ENCODE measurements around the gene SPRR3. TPM values are rescaled to one million over a fixed set of nuclear protein-coding genes. Genes with fewer than 3 reads are reported as not detected.

Gene SPRR3
- total RNA-seq, 2 donors from 2014 or later: not detected

GRCh38 chr1:152967201-152967600 lies 34.3 kb upstream of the SPRR3 start:
- no peaks in the 10 kb centered on the region for H3K4me1 ChIP-seq
- H3K27ac ChIP-seq: no peak overlapping the region
- DNase-seq (ENCODE audit: low spot score): no peak
- TF ChIP-seq, protein P1, sequence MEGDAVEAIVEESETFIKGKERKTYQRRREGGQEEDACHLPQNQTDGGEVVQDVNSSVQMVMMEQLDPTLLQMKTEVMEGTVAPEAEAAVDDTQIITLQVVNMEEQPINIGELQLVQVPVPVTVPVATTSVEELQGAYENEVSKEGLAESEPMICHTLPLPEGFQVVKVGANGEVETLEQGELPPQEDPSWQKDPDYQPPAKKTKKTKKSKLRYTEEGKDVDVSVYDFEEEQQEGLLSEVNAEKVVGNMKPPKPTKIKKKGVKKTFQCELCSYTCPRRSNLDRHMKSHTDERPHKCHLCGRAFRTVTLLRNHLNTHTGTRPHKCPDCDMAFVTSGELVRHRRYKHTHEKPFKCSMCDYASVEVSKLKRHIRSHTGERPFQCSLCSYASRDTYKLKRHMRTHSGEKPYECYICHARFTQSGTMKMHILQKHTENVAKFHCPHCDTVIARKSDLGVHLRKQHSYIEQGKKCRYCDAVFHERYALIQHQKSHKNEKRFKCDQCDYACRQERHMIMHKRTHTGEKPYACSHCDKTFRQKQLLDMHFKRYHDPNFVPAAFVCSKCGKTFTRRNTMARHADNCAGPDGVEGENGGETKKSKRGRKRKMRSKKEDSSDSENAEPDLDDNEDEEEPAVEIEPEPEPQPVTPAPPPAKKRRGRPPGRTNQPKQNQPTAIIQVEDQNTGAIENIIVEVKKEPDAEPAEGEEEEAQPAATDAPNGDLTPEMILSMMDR (IDR thresholded peaks at IDR 0.05): no peak
- H3K36me3 ChIP-seq: no peaks in the 10 kb centered on the region
- no peaks in the 10 kb centered on the region for H3K9me3 ChIP-seq
- no peaks in the 10 kb centered on the region for H3K27me3 ChIP-seq
- H3K4me3 ChIP-seq: no peak overlapping the region

- TF ChIP-seq, protein P1 (IDR thresholded peaks at IDR 0.05): no peak
- no peak for DNase-seq (ENCODE audit: low spot score)
- no peak overlapping the region for H3K27ac ChIP-seq
- H3K4me1 ChIP-seq: no peaks in the 10 kb centered on the region
- no peaks in the 10 kb centered on the region for H3K36me3 ChIP-seq
- H3K9me3 ChIP-seq: no peaks in the 10 kb centered on the region
- H3K27me3 ChIP-seq: no peaks in the 10 kb centered on the region
- no peak overlapping the region for H3K4me3 ChIP-seq
Observed at GRCh38 chr1:152968248-152968647, 33.3 kb upstream of the SPRR3 start.

DNA sequence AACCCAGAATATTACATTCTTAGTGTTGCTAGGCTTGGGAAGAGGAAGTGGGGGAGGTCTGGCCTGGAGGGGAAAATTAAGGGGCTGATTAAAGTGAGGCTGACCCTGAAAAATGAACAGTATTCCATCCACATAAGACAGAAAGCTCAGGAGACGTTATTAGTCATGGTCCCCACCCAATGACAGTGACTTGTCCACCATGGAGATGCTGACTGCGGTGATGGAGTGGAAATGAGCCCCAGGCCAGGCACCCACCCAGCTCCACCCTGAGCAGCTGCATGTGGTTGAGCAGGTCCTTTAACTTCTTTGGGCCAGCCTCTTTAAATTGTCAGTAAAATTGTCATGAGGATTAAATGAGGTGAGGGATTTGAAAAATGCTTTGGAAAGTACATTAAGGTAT lies 32.5 kb upstream of the SPRR3 start:
- no peak overlapping the region for H3K27ac ChIP-seq
- TF ChIP-seq, protein P1 (IDR thresholded peaks at IDR 0.05): no peak
- H3K4me3 ChIP-seq: no peak overlapping the region
- DNase-seq (ENCODE audit: low spot score): no peak
- no peaks in the 10 kb centered on the region for H3K27me3 ChIP-seq
- H3K36me3 ChIP-seq: no peaks in the 10 kb centered on the region
- no peaks in the 10 kb centered on the region for H3K9me3 ChIP-seq
- no peaks in the 10 kb centered on the region for H3K4me1 ChIP-seq

DNA sequence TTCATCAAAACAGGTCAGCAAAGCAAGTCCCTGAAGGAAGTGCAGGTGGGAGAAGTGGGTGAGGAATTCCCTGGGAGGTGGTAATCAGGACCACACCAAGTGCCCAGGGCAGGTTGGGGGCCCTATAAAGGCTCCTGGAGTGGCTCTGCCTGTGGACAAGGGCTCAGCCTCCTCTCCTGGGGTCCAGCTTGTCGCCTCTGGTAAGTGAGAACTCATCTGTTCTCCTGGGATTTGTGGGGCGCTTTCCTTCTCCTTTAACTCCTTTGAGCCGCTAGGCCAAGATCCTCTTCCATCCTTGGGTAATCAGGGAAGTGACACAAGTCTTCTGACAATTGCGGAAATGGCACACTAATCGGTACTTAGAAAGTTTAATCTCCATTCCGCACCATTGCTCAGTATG lies 31.1 kb upstream of the SPRR3 start, which contains the start of gene SPRR4:
Gene SPRR4, plus strand, starts transcription at position 154 of the 400 bp plus-strand sequence. CDS start 1,243 bp downstream, outside the sequence.
- DNase-seq (ENCODE audit: low spot score): no peak
- no peaks in the 10 kb centered on the region for H3K36me3 ChIP-seq
- no peak within 1 kb of the TSS for H3K4me3 ChIP-seq
- no peaks in the 10 kb centered on the region for H3K27me3 ChIP-seq
- no peak within 1 kb of the TSS for H3K27ac ChIP-seq
- H3K4me1 ChIP-seq: no peaks in the 10 kb centered on the region
- TF ChIP-seq, protein P1 (IDR thresholded peaks at IDR 0.05): no peak
- no peaks in the 10 kb centered on the region for H3K9me3 ChIP-seq

DNA sequence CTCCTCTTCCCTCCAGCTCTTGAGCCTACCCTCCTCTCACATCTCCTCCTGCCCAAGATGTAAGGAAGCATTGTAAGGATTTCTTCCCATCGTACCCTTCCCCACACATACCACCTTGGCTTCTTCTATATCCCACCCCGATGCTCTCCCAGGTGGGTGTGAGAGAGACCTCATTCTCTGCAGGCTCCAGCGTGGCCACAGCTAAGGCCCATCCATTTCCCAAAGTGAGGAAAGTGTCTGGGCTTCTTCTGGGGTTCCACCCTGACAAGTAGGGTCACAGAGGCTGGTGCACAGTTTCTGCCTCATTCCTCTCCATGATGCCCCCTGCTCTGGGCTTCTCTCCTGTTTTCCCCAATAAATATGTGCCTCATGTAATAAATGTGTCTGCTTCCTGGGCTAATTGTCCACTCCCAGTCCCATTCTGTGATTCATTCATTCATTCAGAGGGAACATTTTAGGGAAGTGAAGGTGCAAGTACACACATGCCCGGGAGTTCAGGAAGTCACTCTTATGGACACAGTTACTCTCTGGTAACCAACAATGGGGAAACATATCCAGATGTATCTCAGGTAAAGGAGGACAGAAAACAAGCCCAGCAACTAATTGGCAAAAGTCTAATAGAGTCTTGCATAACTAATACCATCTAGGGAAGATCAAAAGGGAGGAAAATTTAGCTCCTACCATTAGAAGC lies 29.2 kb upstream of the SPRR3 start:
- H3K4me1 ChIP-seq: no peaks in the 10 kb centered on the region
- H3K36me3 ChIP-seq: no peaks in the 10 kb centered on the region
- H3K27me3 ChIP-seq: no peaks in the 10 kb centered on the region
- no peak overlapping the region for H3K27ac ChIP-seq
- no peak overlapping the region for H3K4me3 ChIP-seq
- no peak for DNase-seq (ENCODE audit: low spot score)
- TF ChIP-seq, protein P1 (IDR thresholded peaks at IDR 0.05): no peak
- H3K9me3 ChIP-seq: no peaks in the 10 kb centered on the region

GRCh38 chr1:152976688-152977087 lies 24.9 kb upstream of the SPRR3 start:
- H3K9me3 ChIP-seq: no peaks in the 10 kb centered on the region
- no peaks in the 10 kb centered on the region for H3K4me1 ChIP-seq
- TF ChIP-seq, protein P1 (IDR thresholded peaks at IDR 0.05): no peak
- H3K27ac ChIP-seq: no peak overlapping the region
- H3K4me3 ChIP-seq: no peak overlapping the region
- no peaks in the 10 kb centered on the region for H3K27me3 ChIP-seq
- DNase-seq (ENCODE audit: low spot score): no peak
- H3K36me3 ChIP-seq: no peaks in the 10 kb centered on the region

Data from right atrium auricular region (tissue), 2 donors.